ENCODE results near the gene PDCD5. TPM values are rescaled to one million over a fixed set of nuclear protein-coding genes. Genes with fewer than 3 reads are reported as not detected.

The PDCD5 gene
- total and polyA plus RNA-seq, 10 donors, result 41.6 to 95.9 (median 54.1) TPM

GRCh38 chr19:32607479-32607878 is 26.5 kb downstream of the PDCD5 start:
- H3K27me3 ChIP-seq (replicated peaks in 1 of 7), result no peaks in the 10 kb centered on the region
- peaks cover 11 to 99% (median 62%) of the 10 kb centered on the region in 6 donors for H3K36me3 ChIP-seq
- H3K27ac ChIP-seq, result no peak overlapping the region
- H3K4me1 ChIP-seq, result no peaks in the 10 kb centered on the region
- TF ChIP-seq CTCF (IDR thresholded peaks at IDR 0.05 in 8 of 11, conservative IDR thresholded peaks at IDR 0.05 in 3 of 11), result no peak
- peak in 1 of 3 donors; percentile 51 for TF ChIP-seq POLR2AphosphoS5 (IDR thresholded peaks at IDR 0.05)
- H3K9me3 ChIP-seq, result no peaks in the 10 kb centered on the region
- intact Hi-C loops (cut with DNase I; ENCODE audit: low total_unique reads), result no loop called here
- no peak for DNase-seq
- no peak overlapping the region for H3K4me3 ChIP-seq
- 95 to 99% (median 97%) methylated on average over 14 to 20 of the region's 20 CpGs for WGBS, 5 donors

- H3K36me3 ChIP-seq, result peaks cover 0 to 99% (median 59%) of the 10 kb centered on the region in 6 donors
- 88 to 96% (median 94%) methylated on average over 5 of the region's 5 CpGs for WGBS, 5 donors
These were observed 30.2 kb downstream of the PDCD5 start for GRCh38 chr19:32611161-32611560.

GRCh38 chr19:32613008-32613407 is 32.0 kb downstream of the PDCD5 start:
- WGBS, 5 donors, result 67 to 97% (median 72%) methylated on average over 4 of the region's 4 CpGs
- TF ChIP-seq POLR2AphosphoS5 (IDR thresholded peaks at IDR 0.05) (no peak), CTCF (IDR thresholded peaks at IDR 0.05 in 8 of 11, conservative IDR thresholded peaks at IDR 0.05 in 3 of 11) (no peak), POLR2A (IDR thresholded peaks at IDR 0.05) (no peak)

More at GRCh38 chr19:32611161-32611560, 30.2 kb downstream of the PDCD5 start:
- Histone ChIP-seq H3K27ac (no peak overlapping the region), H3K27me3 (replicated peaks in 1 of 7) (no peaks in the 10 kb centered on the region), H3K4me1 (no peaks in the 10 kb centered on the region), H3K9me3 (no peaks in the 10 kb centered on the region), H3K4me3 (no peak overlapping the region)
- DNase-seq, result no peak
- intact Hi-C loops (cut with DNase I; ENCODE audit: low total_unique reads), result no loop called here
- TF ChIP-seq POLR2AphosphoS5 (IDR thresholded peaks at IDR 0.05) (no peak), POLR2A (IDR thresholded peaks at IDR 0.05) (no peak), CTCF (IDR thresholded peaks at IDR 0.05 in 8 of 11, conservative IDR thresholded peaks at IDR 0.05 in 3 of 11) (no peak)

GRCh38 chr19:32614916-32615315 is 33.9 kb downstream of the PDCD5 start:
- TF ChIP-seq POLR2A (IDR thresholded peaks at IDR 0.05), result no peak
- no peak for TF ChIP-seq CTCF (IDR thresholded peaks at IDR 0.05 in 8 of 11, conservative IDR thresholded peaks at IDR 0.05 in 3 of 11)
- TF ChIP-seq POLR2AphosphoS5 (IDR thresholded peaks at IDR 0.05), result no peak
- H3K27me3 ChIP-seq (replicated peaks in 1 of 7), result no peaks in the 10 kb centered on the region
- 92 to 99% (median 95%) methylated on average over 7 of the region's 7 CpGs for WGBS, 5 donors
- no peaks in the 10 kb centered on the region for H3K9me3 ChIP-seq
- peaks cover 0 to 99% (median 72%) of the 10 kb centered on the region in 6 donors for H3K36me3 ChIP-seq
- no peak overlapping the region for H3K4me3 ChIP-seq
- DNase-seq, result peak; percentile 28
- intact Hi-C loops (cut with DNase I; ENCODE audit: low total_unique reads), result no loop called here
- H3K27ac ChIP-seq, result no peak overlapping the region
- no peaks in the 10 kb centered on the region for H3K4me1 ChIP-seq

More at GRCh38 chr19:32613008-32613407, 32.0 kb downstream of the PDCD5 start:
- DNase-seq, result no peak
- Histone ChIP-seq H3K4me1 (no peaks in the 10 kb centered on the region), H3K36me3 (peaks cover 0 to 99% (median 60%) of the 10 kb centered on the region in 6 donors), H3K9me3 (no peaks in the 10 kb centered on the region), H3K27ac (no peak overlapping the region), H3K27me3 (replicated peaks in 1 of 7) (no peaks in the 10 kb centered on the region), H3K4me3 (no peak overlapping the region)
- intact Hi-C loops (cut with DNase I; ENCODE audit: low total_unique reads), result no loop called here
